ENCODE results near the gene RPS19.

RPS19 gene

GRCh38 chr19:41919948-41920712, 60.1 kb downstream of the RPS19 start:
- no peak overlapping the region for H3K27ac ChIP-seq
- no peak for TF ChIP-seq CTCF (conservative IDR thresholded peaks at IDR 0.05)
- no peak for TF ChIP-seq ZFX (IDR thresholded peaks at IDR 0.05)

- H3K27ac ChIP-seq, result no peak overlapping the region
- TF ChIP-seq CTCF (conservative IDR thresholded peaks at IDR 0.05) (no peak), ZFX (IDR thresholded peaks at IDR 0.05) (no peak)
Measured at GRCh38 chr19:41920882-41921576, 61.0 kb downstream of the RPS19 start.

- TF ChIP-seq ZFX (IDR thresholded peaks at IDR 0.05), result no peak
- no peak for TF ChIP-seq CTCF (conservative IDR thresholded peaks at IDR 0.05)
- H3K27ac ChIP-seq, result no peak overlapping the region
Measured at GRCh38 chr19:41921577-41922576, 61.8 kb downstream of the RPS19 start.

Measured in C4-2B (cell line).